Stimulated activated CD4-positive, alpha-beta T cell treated with anti-CD3 and anti-CD28 coated beads, Interleukin-1b, Interleukin-23, amount 100 ng/mL, for 48 hours (primary cell): ENCODE data around the gene LAIR2.
"Not testable (repeated sequence)": the region's sequence is repeated elsewhere in the genome, so short reads cannot be mapped to it uniquely, and the experiment has no call there.

Experiments
- DNase-seq: peaks from one replicate; pipeline ENCODE4 v3.0.0-alpha.2; 2020

Gene LAIR2

DNA sequence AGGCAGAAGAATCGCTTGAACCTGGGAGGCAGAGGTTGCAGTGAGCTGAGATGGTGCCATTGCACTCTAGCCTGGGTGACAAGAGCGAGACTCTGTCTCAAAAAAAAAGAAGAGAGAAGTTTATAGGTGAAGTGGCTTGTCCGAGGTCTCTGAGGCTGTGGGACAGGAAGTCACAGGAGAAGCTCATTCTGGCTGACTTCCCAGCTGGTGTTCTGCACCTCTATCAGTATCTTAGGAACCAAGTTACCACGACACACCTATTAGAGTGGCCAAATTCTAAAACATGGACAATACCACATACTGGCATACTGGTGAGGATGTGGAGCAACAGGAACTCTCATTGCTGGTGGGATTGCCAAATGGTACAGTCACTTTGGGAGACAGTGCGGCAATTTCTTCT is 7.3 kb upstream of the LAIR2 start:
- not testable (repeated sequence) for DNase-seq

DNA sequence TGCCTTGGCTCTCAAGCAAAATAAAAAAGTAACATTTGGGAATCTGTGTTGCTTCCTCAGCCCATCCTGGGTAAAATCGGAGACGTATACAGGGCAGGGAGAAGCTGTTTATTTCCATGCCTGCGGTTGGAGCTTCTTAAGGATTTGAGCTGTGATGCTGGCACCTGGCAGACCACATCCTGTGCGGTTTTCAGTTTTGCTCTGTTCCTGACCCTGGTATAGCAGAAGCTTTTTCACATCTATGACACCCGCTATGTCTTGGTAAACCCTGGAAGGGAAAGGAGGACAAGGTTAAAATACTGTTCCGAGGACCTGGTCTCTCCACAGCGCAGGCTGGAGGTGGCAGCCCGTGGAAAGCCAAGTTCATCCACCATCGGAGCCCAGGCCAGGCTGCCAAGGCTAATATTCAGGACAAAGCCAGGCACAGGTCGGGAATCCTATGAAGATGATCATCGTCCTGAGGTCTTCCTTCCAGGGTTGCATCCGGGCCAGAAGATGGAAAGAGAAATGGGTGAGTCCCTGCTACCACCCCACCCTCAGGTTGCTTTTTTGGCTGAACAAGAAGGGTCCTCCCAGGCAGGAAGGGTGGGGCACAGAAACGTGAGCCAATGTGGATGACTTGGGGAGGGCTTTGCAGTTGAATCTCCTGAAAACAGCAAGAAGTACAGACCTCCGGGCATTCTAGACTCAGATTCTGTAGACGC is 4.7 kb upstream of the LAIR2 start:
- DNase-seq, result not testable (repeated sequence)

DNA sequence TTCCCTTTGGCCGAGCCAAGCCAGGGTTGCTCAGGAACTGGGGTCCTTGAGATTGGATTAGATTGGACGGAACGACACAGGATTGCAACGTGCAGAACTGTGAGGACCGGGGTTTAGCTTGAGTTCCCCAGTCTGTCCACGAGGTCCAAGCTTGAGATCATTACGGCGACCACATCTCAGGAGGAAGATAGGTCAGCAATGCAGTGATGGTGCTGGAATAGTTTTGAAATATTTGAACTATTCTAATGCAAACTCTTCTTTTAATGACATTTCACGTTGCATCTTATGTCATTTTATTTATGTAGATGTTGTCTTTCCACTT is 4.2 kb upstream of the LAIR2 start:
- DNase-seq, result not testable (repeated sequence)

GRCh38 chr19:54505542-54505941 is 2.9 kb downstream of the LAIR2 start:
- DNase-seq, result not testable (repeated sequence)

- no peak for DNase-seq
Measured at GRCh38 chr19:54506079-54506478, 3.4 kb downstream of the LAIR2 start.

DNA sequence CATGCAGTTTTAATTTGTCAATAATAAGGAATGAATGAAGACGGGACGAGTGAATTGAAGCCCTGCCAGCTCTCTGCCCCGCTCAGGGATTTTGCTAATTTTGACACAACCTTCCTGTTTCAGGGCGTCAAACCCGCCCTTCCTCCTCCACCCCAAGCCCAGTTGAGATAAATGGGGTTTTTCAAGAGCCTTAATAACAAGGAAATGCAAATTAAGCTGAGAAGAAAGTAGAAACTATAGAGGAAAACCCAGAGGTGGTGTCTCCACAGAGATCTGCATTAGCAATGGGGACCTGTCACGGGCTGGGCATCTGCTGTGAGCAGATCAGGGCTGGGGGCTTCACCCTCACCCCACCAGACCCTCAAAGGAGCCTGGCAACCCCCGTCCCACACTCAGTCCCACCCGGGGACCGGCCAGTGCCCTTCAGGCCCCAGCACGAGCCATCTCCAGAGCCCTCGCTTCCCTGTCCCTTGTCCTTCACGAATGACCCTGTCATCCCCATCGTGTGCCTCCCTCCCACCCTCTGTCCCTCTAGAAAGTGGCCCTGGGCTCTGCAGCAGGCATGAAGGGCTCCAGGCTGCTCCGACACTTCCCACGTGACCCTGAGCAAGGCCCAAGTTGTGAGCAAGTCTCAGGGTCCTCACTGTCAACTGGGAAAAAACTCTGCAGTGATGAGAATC is 4.5 kb downstream of the LAIR2 start:
- not testable (repeated sequence) for DNase-seq

DNA sequence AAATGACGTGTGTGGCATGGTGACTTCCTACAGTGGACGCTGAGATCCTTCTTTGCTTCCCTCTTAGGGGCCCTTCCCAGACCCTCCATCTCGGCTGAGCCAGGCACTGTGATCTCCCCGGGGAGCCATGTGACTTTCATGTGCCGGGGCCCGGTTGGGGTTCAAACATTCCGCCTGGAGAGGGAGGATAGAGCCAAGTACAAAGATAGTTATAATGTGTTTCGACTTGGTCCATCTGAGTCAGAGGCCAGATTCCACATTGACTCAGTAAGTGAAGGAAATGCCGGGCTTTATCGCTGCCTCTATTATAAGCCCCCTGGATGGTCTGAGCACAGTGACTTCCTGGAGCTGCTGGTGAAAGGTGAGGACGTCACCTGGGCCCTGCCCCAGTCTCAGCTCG is 5.2 kb downstream of the LAIR2 start:
- DNase-seq, result no peak

DNA sequence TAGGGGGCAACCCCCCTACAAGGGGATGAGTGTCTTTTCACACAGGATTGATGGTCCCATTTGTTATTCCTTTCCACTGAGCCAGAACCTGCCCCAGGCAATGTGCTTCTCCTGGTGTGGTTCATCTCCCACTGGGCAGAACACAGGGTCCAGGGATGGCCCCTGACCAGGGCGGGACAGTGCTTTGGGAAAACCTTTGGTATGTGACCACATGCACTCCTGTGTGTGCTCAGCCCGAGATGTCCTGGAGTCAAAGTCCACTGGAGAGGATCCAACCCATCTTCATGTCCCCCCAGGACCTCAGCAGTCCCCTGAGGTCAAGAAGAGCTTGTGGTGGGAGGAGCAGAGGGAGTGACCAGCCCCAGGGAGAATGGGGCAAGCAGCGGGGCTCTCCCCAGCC is 5.9 kb downstream of the LAIR2 start:
- DNase-seq, result not testable (repeated sequence)

- not testable (repeated sequence) for DNase-seq
Measured at GRCh38 chr19:54509200-54509940, 6.7 kb downstream of the LAIR2 start.

GRCh38 chr19:54515156-54515555 is 12.5 kb downstream of the LAIR2 start:
- DNase-seq, result no peak

DNA sequence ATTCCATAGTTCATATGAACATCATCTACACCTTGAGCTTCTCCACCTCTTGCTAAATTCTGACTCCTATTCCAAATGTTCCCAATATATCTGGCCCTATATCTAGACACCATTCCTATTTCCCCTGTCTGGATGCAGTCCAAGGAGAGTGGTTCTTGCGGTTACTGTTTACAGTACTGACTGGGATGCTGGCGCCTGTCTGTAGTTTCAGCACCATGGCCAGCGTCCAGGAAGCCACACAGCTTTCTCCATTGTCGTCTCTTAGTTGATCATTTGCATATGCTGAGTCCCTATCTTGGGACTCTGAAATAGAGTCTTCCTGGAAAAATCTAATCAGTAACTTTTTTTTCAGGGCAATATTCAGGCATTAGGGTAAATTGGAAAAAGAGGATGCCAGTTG is 14.9 kb downstream of the LAIR2 start:
- peak; percentile 47 for DNase-seq

- peak; percentile 45 for DNase-seq
Measured at GRCh38 chr19:54518844-54519243, 16.2 kb downstream of the LAIR2 start.

- no peak for DNase-seq
Measured at GRCh38 chr19:54521022-54521859, 18.6 kb downstream of the LAIR2 start.

GRCh38 chr19:54521860-54522513 is 19.4 kb downstream of the LAIR2 start:
- DNase-seq, result no peak

DNA sequence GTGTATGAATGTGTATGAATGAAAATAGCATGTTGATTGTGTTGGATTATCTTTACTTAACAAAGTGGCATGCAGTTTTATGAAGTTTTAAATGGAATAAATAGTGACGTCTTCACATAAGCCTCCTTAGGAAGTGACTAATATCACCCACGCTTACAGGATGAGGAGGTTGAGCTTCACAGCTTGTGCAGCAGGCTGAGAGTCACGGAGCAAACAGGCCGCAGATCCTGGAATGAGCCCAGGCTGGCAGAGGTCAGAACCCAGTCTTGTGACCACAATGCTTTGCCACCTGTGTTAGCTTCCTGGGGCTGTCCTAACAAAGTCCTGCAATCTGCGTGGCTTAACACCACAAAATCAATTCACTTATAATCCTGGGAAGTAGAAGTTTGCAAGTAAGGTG is 20.8 kb downstream of the LAIR2 start:
- peak; percentile 75 for DNase-seq

- no peak for DNase-seq
Measured at GRCh38 chr19:54525636-54526035, 23.0 kb downstream of the LAIR2 start.

DNA sequence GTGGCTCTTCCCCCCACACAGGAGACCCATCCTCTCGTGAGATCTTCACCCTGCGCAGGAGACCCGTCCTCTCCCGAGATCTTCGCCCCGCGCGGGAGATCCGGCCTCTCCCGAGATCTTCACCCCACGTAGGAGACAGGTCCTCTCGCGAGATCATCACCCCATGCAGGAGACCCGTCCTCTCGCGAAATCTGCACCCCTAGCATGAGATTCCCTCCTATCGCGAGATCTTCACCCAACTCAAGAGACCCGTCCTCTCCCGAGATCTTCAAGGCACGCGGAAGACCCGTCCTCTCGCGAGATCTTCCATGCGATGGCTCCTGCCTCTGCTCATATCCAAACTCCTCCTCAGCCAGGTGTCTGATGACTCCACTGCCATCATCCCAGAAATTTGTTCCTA is 24.3 kb downstream of the LAIR2 start:
- DNase-seq, result no peak

DNA sequence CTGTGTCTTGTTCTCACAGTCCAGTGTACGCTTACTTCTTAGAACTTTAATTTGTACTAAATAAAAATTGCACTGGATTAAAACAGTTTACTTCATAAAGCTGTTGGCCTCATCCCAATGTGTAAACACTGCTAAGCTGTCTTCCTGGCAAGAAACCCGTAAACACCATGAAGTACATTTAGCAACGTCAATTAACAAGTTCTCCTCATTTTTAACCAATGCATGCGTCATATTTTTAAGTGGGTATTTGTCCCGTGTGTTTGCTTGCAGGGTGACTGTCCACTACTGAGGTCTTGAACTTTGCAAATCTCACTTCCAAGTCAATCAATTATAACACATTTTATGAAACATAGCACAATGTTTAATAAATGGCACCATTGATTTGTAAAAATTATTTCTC is 28.2 kb downstream of the LAIR2 start:
- DNase-seq, result no peak

DNA sequence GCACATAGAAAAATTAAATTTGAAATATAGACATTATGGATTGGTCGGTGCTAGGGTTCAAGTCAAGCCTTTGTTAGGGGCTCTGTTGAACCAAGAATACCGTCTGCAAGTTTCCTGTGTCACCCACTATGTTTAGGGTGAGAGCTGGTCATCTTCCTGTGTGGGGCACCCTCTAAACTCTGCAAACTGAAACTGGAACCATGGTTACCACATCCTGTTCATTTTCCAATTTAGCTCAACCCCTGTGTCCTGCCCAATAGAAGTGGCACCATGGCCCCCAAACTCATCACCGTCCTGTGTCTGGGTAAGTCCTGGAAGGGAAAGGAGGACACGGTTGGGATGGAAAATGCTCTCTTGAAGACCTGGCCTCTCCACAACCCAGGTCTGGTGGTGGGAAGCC is 29.9 kb downstream of the LAIR2 start:
- no peak for DNase-seq

DNA sequence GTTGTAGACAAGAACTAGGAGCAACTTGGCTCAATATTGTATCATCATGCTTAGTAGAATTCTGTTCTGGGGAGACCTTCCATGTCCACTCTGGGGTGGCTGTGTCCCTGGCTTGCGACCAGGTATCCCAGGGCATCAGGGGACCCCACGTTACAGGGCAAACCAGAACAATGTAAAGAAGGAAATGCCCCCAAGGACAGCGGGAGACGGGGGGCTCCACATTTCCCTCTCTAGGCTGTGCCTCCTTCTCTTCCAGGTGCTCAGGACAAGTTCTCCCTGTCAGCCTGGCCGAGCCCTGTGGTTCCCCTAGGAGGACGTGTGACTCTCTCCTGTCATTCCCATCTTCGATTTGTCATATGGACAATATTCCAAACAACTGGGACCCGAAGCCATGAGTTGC is 30.8 kb downstream of the LAIR2 start:
- DNase-seq, result no peak

GRCh38 chr19:54534156-54534555 is 31.5 kb downstream of the LAIR2 start:
- no peak for DNase-seq

- no peak for DNase-seq
Measured at GRCh38 chr19:54535601-54536000, 33.0 kb downstream of the LAIR2 start.

DNA sequence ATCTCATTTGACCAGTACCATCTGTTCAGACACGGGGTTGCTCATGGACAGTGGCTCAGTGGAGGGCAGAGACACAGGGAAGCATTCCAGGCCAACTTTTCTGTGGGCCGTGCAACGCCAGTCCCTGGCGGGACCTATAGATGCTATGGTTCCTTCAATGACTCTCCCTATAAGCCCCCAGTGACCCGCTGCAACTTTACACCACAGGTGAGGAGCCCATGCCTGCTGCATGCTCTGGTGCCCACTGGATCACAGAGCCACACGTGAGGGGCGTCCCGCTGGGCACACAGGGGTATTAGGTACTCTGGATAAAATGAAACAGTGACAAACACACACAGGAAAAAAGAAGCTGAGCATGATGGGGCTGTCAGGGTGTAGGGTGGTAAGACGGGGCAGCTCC is 34.3 kb downstream of the LAIR2 start:
- DNase-seq, result no peak
